Nucleus accumbens (tissue), 56 donors: ENCODE results near the gene PKP4.
"Not testable (repeated sequence)": the region's sequence is repeated elsewhere in the genome, so short reads cannot be mapped to it uniquely, and the experiment has no call there.

Experiments used
- DNase-seq, 56 donors: peaks; one replicate each; lab custom pipeline; 2025; lab: John Stamatoyannopoulos, UW

Gene PKP4

GRCh38 chr2:158668001-158668765, 211.4 kb downstream of the PKP4 start:
- DNase-seq, result no peak

GRCh38 chr2:158670292-158670691, 213.5 kb downstream of the PKP4 start:
- no peak for DNase-seq

GRCh38 chr2:158671360-158672245, 214.9 kb downstream of the PKP4 start:
- peak in 38 of 56 donors; percentile 10 to 84 (median 52) for DNase-seq

- DNase-seq, result no peak
Observed at GRCh38 chr2:158676295-158676694, 219.5 kb downstream of the PKP4 start.

- DNase-seq, result peak in 31 of 56 donors; percentile 8 to 63 (median 26)
Observed at GRCh38 chr2:158676696-158677095, 219.9 kb downstream of the PKP4 start.

GRCh38 chr2:158677542-158677941, 220.8 kb downstream of the PKP4 start:
- DNase-seq, result no peak

GRCh38 chr2:158681816-158682215, 225.1 kb downstream of the PKP4 start:
- DNase-seq, result no peak

- no peak for DNase-seq
Observed at GRCh38 chr2:158685646-158686045, 228.9 kb downstream of the PKP4 start.

GRCh38 chr2:158686210-158686691, 229.5 kb downstream of the PKP4 start:
- DNase-seq, result peak in 52 of 56 donors; percentile 19 to 87 (median 67)

- no peak for DNase-seq
Observed at GRCh38 chr2:158687315-158687714, 230.6 kb downstream of the PKP4 start.

GRCh38 chr2:158688721-158689120, 232.0 kb downstream of the PKP4 start:
- DNase-seq, result no peak

- no peak for DNase-seq
Observed at GRCh38 chr2:158689391-158689790, 232.6 kb downstream of the PKP4 start.

GRCh38 chr2:158690823-158691222, 234.1 kb downstream of the PKP4 start:
- DNase-seq, result no peak

GRCh38 chr2:158691619-158692018, 234.9 kb downstream of the PKP4 start:
- DNase-seq, result no peak

GRCh38 chr2:158692372-158693103, 235.8 kb downstream of the PKP4 start:
- no peak for DNase-seq

GRCh38 chr2:158693476-158693875, 236.7 kb downstream of the PKP4 start:
- DNase-seq, result no peak

- DNase-seq, result no peak
Observed at GRCh38 chr2:158695305-158695704, 238.6 kb downstream of the PKP4 start.

GRCh38 chr2:158695744-158696143, 239.0 kb downstream of the PKP4 start:
- not testable (repeated sequence) for DNase-seq

- DNase-seq, result no peak
Observed at GRCh38 chr2:158699323-158699722, 242.6 kb downstream of the PKP4 start.

GRCh38 chr2:158701101-158701500, 244.3 kb downstream of the PKP4 start:
- no peak for DNase-seq

- no peak for DNase-seq
Observed at GRCh38 chr2:158702740-158703139, 246.0 kb downstream of the PKP4 start.
